SKM-1 (cell line): ENCODE data around the gene CUBN.

ENCODE experiments used
- DNase-seq: peaks from one replicate; lab custom pipeline; 2025; ENCODE audit not compliant: unreplicated experiment; lab: John Stamatoyannopoulos, UW

CUBN gene

GRCh38 chr10:17073725-17074540 is 55.7 kb downstream of the CUBN start:
- DNase-seq, result no peak

- no peak for DNase-seq
These were observed 60.7 kb downstream of the CUBN start for GRCh38 chr10:17068953-17069352.

DNA sequence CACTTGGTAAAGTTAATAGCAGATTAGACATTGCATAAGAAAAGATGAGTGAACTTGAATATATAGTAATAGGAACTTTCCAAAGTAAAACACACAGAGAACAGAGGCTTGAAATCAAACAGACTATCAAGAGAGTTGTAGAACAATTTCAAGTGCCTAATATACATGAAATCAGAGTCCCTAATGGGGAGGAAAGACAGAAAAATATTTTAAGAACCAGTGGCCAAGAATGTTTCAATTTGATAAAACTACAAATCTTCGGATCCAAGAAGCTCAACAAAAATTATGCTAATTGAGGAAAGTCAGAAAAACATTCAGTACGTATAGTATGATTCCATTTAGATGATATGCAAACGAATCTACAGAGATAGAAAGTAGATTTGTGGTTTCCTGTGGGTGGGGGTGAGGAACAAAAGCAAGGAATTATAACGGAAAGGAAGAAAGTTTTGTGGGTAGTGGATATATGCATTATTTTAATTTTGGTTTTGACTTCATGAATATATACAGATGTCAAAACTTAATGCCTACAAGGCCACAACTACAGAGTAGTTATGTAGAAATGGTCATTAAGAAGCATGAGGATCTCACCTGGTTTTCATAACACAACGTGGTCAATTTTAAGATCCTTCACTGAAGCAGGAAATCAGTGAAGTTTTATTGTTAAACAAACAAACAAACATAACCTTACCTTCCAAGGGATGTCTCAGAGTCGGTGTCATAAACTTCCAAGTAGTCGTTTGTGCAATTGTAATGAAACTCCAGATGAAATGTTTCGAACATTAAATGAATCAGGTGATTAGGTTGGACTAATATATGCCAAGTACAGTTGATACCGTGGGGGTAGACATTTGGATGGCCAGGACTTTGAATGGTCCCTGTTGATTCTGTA is 62.0 kb downstream of the CUBN start:
- DNase-seq, result no peak

DNA sequence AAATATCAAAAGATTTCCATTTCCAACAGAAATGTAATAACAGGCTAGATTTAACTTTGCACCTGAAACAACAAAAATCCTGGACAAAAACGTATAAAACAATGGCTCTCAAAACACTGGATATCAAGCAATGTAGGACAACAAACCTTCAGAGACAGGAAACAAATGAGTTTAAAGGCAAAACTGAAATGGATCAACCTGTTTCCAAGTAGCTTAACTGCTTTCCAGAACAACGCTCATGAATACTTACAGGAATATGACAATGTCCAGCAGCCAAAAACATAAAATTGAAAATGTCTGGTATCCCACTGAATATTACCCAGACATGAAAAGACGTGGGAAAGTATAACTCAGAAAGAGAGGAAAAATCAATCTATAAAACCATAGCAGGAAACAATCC is 62.8 kb downstream of the CUBN start:
- no peak for DNase-seq

DNA sequence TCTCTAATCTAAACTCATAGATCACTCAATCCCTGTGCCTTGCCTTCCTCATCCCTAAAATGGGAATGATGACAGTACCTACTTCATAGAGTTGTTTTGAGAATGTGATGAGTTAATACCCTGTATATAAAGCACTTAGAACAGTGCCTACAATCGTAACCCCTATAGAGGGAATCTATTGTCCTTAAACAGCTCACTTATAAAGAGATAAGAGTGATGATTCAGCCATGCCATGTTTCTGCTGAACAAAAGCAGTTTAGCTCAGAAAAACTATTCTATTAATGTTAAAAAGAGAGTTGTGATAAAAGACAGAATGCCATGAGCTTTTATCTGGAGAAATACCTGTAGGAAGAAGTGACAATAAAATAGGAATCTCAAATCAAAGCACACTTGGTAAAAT is 63.6 kb downstream of the CUBN start:
- DNase-seq, result no peak

DNA sequence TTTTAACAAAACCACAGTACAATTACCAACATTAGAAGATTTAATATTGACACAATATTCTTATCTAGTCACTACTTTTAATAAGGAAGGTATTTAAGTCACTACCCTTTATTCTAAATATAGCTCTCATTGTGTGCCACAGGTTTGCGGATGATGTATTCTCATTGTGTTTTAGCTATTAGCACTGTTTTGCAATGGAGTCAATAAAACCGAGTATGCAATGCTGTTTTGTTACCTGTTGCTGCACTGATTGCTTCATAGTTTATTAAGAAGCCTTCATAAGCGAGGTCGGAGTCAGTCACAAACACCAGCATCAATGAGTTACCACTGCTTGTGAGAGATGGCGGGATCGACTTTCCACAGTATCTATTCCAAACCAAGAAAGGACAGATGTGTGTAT is 64.3 kb downstream of the CUBN start:
- DNase-seq, result no peak

GRCh38 chr10:17064435-17064834 is 65.2 kb downstream of the CUBN start:
- no peak for DNase-seq

GRCh38 chr10:17062955-17063484 is 66.6 kb downstream of the CUBN start:
- DNase-seq, result no peak

DNA sequence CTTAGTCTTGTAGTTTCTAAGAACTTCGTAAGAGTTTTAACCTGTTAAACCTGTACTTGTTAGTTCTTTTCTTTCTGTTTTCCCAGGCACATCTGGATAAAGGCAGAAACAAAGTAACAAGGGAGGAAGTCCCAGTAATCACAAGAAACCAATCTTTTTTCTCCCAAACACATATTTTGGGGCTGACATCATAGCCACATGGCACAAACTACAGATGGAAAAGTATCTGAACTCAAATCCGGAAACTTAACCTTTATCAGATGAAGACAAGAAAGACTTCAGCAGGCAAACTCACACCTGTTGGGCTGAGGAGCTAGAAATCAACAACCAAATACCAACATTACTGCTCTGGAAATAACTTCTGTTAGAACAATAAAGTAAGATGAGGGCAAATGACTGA is 67.1 kb downstream of the CUBN start:
- no peak for DNase-seq

DNA sequence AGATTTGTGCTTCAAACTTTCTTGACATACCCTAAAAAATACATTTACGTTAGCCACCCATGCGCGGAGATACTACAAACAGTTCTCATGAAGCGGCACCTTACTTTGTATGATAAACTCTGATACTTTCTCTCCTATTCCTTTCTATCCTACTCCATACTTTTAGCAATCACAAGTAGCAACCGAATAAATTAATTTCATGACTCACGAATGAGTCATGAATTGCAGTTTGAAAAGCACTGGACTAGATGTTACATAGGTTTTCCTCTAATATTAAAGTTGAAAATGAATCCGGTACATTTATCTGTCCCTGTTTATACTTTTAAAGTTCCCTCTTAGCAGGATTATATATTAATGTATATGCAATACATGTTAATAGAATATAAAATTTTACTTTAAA is 67.6 kb downstream of the CUBN start:
- no peak for DNase-seq

- DNase-seq, result no peak
These were observed 68.2 kb downstream of the CUBN start for GRCh38 chr10:17061418-17061817.

DNA sequence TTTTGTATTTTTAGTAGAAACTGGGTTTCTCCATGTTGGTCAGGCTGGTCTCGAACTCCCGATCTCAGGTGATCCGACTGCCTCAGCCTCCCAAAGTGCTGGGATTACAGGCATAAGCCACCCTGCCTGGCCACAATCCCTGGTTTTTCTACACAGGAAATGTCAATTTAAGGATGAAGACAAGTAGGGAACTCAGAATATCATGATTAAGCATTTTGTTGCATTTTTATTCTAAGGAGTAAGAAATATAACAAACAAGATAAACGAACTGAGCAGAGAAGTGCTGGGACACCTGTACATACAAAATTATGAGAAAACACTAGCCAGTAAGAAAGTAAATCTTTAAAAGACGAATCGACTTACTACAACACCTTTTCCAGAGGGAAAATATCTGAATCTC is 69.3 kb downstream of the CUBN start:
- no peak for DNase-seq

GRCh38 chr10:17059197-17059688 is 70.4 kb downstream of the CUBN start:
- no peak for DNase-seq

GRCh38 chr10:17058093-17058492 is 71.5 kb downstream of the CUBN start:
- DNase-seq, result no peak

DNA sequence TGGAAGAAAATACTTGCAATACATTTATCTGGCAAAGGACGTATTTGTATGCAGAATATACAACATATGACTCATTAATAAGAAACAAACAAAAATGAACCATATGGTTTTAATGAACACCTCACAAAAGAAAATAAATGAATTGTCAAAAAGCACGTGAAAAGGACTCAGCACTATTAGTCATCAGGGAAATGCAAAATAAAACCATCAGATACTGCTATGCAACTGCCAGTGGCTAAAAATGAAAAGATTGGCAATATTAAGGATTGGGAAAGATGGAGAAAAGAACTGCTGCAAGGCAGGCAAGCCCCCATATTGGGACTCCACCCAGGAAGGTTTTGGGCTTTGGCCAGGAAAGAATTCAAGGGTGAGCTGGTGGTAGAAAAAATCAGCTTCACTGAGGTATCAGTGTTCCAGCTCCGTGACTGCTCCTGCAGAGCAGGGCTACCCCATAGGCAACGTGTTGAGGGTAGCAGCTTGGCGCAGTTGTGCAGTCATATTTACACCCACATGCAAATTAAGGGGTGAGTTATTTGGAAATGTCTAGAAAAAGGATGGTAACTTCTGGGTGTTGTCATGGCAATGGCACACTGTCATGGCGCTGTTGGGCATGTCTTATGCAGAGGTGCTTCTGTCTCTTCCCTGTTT is 72.7 kb downstream of the CUBN start:
- DNase-seq, result no peak

- DNase-seq, result no peak
These were observed 76.1 kb downstream of the CUBN start for GRCh38 chr10:17053513-17053912.

DNA sequence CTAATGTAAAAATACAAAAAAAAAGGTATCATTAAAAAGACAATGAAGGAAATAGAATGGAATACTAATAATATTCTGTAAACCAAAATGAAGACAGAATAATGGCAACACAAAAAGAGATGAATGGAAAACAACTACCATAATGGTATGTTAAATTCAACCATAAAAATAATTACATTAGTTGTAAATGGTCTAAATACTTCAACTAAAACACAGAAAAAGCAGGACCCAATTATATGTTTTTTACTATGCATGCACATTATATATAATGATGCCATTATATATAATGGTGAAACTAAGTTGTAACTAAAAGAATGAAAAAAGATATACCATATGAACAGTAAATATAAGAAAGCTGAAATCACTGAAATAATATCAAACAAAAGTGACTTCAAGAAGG is 76.5 kb downstream of the CUBN start:
- DNase-seq, result no peak

GRCh38 chr10:17051851-17052250 is 77.8 kb downstream of the CUBN start:
- DNase-seq, result no peak

- no peak for DNase-seq
These were observed 80.4 kb downstream of the CUBN start for GRCh38 chr10:17049195-17049594.

GRCh38 chr10:17047908-17048307 is 81.7 kb downstream of the CUBN start:
- DNase-seq, result no peak

DNA sequence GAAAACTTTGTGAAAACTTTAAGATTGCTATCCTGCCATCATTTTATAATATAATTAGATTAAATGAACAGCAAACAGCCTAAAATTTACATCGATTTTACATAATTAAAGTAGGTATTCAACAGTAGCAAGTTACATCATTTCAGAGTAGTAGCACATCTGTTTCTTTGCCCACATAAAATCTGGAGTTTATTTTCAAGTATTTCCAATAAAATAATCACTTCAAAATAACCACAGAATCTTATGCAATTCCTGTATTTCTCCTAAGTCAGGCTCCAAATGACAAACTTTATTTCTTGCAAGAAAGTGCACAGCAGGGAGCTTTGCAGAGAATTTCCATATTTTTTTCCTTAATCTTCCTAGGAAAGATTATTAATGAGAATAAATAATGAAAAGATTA is 82.6 kb downstream of the CUBN start:
- DNase-seq, result no peak
